ENCODE measurements around the gene SLC25A34. TPM values are rescaled to one million over a fixed set of nuclear protein-coding genes. Genes with fewer than 3 reads are reported as not detected.

The SLC25A34 gene
- total RNA-seq, 2 donors from 2014 or later = 1.2 to 1.6 TPM

Other genes starting within 250 kb of the SLC25A34 start
- gene CASP9, start 212.0 kb upstream of the SLC25A34 start, total RNA-seq = 10 to 100 TPM in 1 of 2 donors, 1 to 10 TPM in 1; 9.7 to 10.8 TPM
- 10 to 100 TPM; 12.4 to 14.2 TPM for gene DNAJC16, start 209.4 kb upstream of the SLC25A34 start, total RNA-seq
- under 1 TPM in 1 of 2 donors, not detected in 1; 0.14 TPM for gene AGMAT, start 151.2 kb upstream of the SLC25A34 start, total RNA-seq
- gene DDI2, start 118.8 kb upstream of the SLC25A34 start, total RNA-seq = 10 to 100 TPM; 23.8 to 27.4 TPM
- gene PLEKHM2, start 51.9 kb upstream of the SLC25A34 start, total RNA-seq = 10 to 100 TPM; 62.6 to 75.9 TPM
- gene TMEM82, start 6.2 kb downstream of the SLC25A34 start, total RNA-seq = not detected
- gene FBLIM1, start 22.5 kb downstream of the SLC25A34 start, total RNA-seq = 100 to 1,000 TPM; 224 to 328 TPM
- under 1 TPM; 0.71 to 0.88 TPM for gene UQCRHL, start 71.4 kb downstream of the SLC25A34 start, total RNA-seq
- gene SPEN, start 111.4 kb downstream of the SLC25A34 start, total RNA-seq = 10 to 100 TPM; 59.9 to 68.5 TPM
- 10 to 100 TPM; 31.6 to 38.7 TPM for gene ZBTB17, start 239.8 kb downstream of the SLC25A34 start, total RNA-seq